Stimulated activated CD4-positive, alpha-beta T cell treated with anti-CD3 and anti-CD28 coated beads, Interleukin-4, amount 100 ng/mL, for 48 hours (primary cell): ENCODE data around the gene CDK10.
"Not testable (repeated sequence)": the region's sequence is repeated elsewhere in the genome, so short reads cannot be mapped to it uniquely, and the experiment has no call there.

ENCODE experiments used
- DNase-seq, 2 donors: peaks; one replicate each; pipeline ENCODE4 v3.0.0-alpha.2; 2020; ENCODE audit warnings: low read depth in 2 of 2

The CDK10 gene

DNA sequence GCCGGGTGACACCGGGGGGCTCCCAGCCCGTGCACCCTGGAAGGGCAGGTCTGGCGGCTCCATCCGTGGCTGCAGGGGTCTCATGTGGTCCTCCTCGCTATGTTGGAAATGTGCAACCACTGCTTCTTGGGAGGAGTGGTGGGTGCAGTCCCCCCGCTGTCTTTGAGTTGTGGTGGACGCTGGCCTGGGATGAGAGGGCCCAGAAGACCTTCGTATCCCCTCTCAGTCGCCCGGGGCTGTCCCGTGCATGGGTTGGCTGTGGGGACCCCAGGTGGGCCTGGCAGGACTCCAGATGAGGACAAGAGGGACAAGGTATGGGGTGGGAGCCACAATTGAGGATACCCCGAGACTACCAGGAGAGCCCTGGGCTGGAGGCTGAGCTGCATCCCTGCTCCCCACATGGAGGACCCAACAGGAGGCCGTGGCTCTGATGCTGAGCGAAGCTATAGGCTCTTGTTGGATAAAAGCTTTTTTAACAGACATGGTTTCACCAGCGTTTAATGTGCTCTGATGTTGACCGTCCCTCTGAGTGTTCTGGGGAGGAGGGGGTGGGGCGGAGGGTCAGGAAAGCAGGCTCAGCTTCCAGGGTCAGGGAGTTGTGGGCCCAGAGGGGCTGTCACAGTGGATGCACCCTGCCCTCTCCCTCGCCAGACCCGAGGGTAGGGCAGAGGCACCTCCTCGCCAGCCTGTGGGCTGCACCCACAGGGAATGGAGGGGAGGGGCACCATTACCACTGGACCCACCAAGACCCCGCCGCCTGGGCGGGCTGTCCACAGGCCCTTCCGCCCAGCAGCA, 9.6 kb downstream of the CDK10 start:
- DNase-seq: no peak

- no peak for DNase-seq
Measured at GRCh38 chr16:89696670-89697128, 10.2 kb downstream of the CDK10 start.

GRCh38 chr16:89697161-89697615, 10.7 kb downstream of the CDK10 start:
- no peak for DNase-seq

- DNase-seq: no peak
Measured at GRCh38 chr16:89697616-89698331, 11.3 kb downstream of the CDK10 start.

- DNase-seq: not testable (repeated sequence)
Measured at GRCh38 chr16:89698717-89699116, 12.2 kb downstream of the CDK10 start.

DNA sequence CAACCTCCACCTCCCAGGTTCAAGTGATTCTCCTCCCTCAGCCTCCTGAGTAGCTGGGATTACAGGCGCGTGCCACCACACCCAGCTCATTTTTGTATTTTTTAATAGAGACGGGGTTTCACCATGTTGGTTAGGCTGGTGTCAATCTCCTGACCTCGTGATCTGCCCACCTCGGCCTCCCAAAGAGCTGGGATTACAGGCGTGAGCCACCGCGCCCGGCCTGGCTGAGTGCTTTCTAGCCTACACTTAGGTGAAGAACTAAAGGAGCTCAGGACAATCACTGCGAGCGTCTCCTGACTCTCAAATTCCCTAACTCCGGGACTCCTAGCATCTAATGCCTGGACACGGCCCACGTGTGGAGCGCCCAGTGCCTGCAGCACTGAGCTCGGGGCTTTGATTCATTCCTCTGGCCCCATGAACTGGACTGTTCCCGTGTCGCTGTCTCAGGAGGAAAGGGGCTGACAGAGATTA, 13.2 kb downstream of the CDK10 start:
- DNase-seq: not testable (repeated sequence)

- peak; percentile 97 to 98 for DNase-seq
Measured at GRCh38 chr16:89700100-89700648, 13.7 kb downstream of the CDK10 start.

DNA sequence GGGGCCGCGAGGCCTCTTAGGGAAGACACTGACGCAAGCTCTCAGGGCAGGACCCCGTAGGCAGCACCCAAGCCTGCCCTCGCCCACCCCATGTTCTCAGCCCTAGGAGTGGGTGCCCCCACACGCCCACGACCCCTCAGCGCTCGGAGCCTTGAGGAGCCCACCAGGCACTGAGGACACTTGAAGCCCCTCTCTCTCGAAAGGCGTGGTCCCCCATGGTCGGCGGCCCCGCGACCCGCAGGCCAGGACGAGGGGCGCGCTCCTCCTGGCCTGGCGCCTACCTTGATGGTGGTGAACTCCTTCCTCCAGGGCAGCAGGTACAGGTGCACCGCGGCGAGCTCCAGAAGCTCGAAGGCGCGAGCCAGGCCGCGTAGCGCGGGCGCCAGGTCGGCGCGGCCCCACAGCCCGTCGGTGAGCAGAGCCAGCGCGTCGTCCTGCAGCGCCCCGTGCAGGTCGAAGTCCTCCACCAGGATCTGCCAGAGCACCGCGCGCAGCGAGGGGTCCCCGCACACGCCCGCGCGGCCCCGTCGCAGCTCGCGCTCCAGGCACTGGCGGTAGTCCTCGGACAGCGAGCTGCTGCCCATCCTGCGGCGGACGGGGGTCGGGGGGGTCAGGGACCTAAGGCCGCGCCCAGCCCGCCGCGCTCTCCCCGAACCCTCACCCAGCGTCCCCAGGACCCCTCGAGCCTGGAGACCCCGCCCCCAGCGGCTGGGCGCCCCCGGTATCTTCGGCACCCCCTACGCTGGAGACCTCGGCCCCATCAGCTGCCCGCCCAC, 14.3 kb downstream of the CDK10 start:
- peak; percentile 36 to 43 for DNase-seq

DNA sequence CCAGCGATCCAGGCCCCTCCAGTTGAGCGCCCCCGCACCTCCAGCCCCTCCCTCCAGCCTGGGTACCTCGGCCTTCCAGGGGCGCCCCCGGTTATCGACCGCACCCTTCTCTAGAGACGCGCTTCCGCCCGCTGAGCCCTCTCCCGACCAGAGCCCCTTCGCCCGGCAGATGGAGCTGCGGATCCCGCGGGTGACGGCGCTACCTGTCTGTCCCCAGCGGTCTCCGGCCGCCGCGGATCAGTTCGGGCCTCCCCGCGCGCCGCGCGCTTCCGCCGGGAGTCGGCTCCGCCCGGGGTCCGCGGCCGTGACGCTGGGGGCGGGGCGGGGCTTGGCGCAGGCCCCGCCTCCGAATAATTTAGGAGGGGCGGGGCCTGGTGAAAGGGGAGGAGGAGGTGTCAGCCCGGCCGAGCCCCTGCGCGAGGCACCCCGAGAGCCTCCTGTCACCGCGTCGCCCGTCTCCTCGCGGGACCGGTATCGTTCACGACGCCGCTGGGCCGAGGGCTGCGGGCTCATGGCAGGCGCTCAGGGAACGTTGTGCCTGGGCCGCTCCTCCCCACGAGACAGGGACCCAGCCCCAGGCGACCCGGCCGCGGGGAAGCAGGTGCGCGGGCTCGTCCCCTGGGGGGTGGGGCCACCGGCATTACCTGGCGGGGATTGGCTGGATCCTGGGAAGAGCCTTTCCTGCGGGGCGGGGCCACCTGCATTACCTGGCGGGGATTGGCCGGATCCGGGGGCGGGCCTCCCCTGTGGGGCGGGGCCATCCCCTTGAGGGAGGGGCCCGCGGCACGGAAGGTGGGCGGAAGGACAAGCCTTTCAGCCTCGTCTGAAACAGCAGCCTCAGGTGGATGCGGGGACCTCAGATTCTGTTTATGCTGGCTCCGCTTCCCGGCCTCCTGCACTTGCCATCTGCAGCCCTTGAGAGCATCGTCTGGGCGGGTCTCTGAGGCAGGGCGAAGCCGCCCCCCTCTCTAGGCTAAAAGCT, 15.2 kb downstream of the CDK10 start, which contains the start of gene SPATA2L:
Gene SPATA2L (minus strand): TSS at position 281 of the 982 bp plus-strand sequence. CDS start 473 bp downstream, outside the sequence.
- DNase-seq: peak; percentile 94 to 96

- DNase-seq: no peak
Measured at GRCh38 chr16:89704281-89704680, 17.8 kb downstream of the CDK10 start.

GRCh38 chr16:89705006-89705405, 18.5 kb downstream of the CDK10 start:
- DNase-seq: no peak

DNA sequence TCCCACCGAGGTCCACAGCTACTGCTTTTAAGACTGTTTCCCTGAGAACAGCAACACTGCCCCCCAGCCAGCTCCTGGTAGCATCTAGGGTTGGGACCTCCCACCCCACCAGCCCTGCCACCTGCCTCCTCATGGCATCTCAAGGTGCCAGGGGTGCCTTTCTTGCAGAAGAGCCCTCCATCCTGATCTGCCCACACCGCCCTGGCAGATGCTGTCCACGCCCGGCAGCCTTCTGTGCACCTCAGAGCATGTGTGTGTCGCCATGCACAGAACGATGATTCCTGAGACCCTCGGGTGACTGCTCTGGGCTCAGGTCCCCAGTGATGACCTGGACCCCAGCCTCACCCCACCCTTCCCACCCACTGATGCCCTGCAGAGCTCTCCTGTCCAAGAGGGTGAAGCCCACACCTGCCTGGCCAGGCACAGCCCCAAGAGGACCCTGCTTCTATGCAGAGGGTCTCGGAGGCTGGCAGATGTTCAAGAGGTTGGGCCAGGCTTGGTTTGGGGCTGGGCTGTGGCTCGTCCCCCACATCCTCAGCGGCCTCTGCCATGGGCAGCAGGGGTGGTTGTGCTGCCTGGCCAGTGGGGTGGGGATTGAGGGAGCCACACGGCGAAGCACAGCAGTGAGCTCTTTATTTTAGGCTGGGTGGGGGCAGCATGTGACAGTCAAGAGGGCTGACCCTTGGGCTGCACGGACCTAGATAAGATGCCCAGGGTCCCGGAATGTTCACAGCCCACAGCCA, 20.2 kb downstream of the CDK10 start:
- DNase-seq: no peak

- DNase-seq: no peak
Measured at GRCh38 chr16:89707695-89708094, 21.2 kb downstream of the CDK10 start.

- DNase-seq: no peak
Measured at GRCh38 chr16:89708481-89708931, 22.0 kb downstream of the CDK10 start.

GRCh38 chr16:89709166-89709565, 22.7 kb downstream of the CDK10 start:
- no peak for DNase-seq

DNA sequence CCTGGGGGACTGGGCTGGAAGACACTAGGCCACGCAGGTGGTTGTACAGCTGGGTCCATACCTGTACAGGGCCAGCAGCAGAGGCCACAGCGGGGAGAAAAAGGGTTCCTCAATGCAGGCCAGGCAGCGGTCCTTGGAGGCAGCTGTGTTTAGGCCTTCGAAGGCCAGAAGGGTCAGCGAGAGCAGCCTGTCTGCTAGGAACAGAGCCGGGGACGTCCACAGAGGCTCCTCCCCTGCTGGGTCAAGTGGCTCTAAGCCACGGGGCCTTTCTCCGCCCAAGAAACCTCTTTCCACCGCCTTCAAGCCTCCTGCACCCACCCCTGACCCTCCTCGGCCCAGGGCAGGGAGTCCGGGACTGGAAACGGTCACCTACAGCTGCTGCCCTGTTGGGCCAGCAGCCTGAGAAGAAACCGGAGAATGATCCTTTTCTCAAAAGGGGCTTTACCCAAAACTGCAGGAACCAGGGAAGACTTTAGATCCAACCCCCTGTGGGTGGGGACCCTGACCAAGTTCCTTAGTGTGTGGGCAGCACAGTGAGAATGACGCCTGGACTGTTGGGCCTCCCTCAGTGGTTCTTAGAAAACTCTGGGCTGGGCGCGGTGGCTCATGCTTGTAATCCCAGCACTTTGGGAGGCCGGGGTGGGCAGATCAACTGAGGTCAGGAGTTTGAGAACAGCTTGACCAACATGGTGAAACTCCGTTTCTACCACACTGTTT, 23.4 kb downstream of the CDK10 start:
- no peak for DNase-seq

DNA sequence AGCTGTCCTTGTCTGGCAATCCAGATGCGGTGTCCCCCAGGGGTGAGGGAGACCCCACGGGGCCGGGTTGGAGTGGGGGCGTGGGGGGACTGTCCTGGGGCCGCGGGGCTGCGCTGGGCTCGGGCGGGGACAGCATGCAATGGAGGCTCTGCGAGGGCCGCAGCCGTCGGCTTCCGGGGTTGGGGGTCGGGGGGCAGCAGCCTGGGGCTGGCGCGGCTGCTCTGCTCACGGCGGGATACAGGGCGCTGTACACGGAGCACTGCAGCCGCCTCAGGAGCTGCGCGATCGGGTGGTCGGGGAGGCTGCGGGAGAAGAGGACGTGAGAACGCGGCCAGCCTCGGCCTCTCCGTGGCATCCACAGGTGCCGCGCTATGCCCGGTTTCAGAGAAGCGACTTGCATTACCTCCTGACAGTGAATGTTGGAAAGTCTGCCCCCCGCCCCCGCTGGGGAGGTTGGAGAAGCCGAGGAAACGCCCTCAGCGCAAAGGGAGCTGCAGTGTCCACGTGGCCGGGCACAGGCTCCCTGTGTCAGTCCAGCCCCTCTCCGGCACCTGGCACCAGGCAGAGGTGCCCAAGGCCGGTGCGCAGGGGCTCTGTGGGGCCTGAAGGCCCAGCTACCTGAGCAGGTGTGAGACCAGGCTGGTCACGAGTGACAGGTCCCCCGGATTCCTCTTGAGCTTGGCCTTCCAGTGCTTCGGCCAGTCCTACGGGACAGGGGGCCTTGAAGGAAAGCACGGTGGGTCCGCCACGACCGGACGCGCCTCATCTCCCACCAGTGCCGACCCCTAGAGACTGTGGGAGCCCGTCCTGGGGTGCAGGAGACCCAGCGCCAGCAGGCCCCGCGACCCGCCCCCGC, 24.4 kb downstream of the CDK10 start:
- DNase-seq: no peak
